SK-N-SH treated with all-trans-retinoic acid at 6 μM for 48 hours (cell line): ENCODE results near the gene FOXC1.

Source experiments
- ATAC-seq: fragments of 200-7000 bp; cut with Tn5 transposase; 3 replicates; pipeline ENCODE4 v1.9.1; 2020; ENCODE audit warnings: mild to moderate bottlenecking, moderate library complexity
- ARNTL ChIP-seq: fragments of 450-650 bp; formaldehyde crosslinking; IDR thresholded peaks from 2 replicates; pipeline ENCODE4 v1.5.0; 2020; ENCODE audit warnings: low read depth, mild to moderate bottlenecking, moderate library complexity, borderline replicate concordance
- BACH2 ChIP-seq: fragments of 250-450 bp; sonication (Bioruptor Pico); IDR thresholded peaks from 2 replicates; pipeline ENCODE4 v1.9.0; 2021; ENCODE audit warnings: mild to moderate bottlenecking, borderline replicate concordance
- CREB5 ChIP-seq: fragments of 250-450 bp; sonication (Bioruptor Pico); IDR thresholded peaks from 2 replicates; pipeline ENCODE4 v1.5.1; 2020; ENCODE audit warnings: low read depth, mild to moderate bottlenecking, moderate library complexity
- CSRNP3 ChIP-seq: fragments of 250-450 bp; sonication (Bioruptor Pico); IDR thresholded peaks from 2 replicates; pipeline ENCODE4 v1.5.1; 2021; ENCODE audit warnings: mild to moderate bottlenecking, moderate library complexity
- ESRRG ChIP-seq: fragments of 250-450 bp; sonication (Bioruptor Pico); IDR thresholded peaks from 2 replicates; pipeline ENCODE4 v1.6.1; 2021; ENCODE audit warnings: mild to moderate bottlenecking
- GLIS3 ChIP-seq: fragments of 250-450 bp; sonication (Bioruptor Pico); IDR thresholded peaks from 2 replicates; pipeline ENCODE4 v1.5.0; 2020; ENCODE audit warnings: mild to moderate bottlenecking, moderate library complexity
- PATZ1 ChIP-seq: fragments of 250-450 bp; sonication (Bioruptor Pico); IDR thresholded peaks from 2 replicates; pipeline ENCODE4 v1.8.0; 2020; ENCODE audit warnings: mild to moderate bottlenecking, moderate library complexity, borderline replicate concordance
- POU6F1 ChIP-seq: fragments of 250-450 bp; sonication (Bioruptor Pico); IDR thresholded peaks from 2 replicates; pipeline ENCODE4 v1.8.0; 2021; ENCODE audit warnings: low read depth, mild to moderate bottlenecking, moderate library complexity, borderline replicate concordance
- PPARA ChIP-seq: fragments of 250-450 bp; sonication (Bioruptor Pico); IDR thresholded peaks from 2 replicates; pipeline ENCODE4 v1.5.0; 2020; ENCODE audit warnings: mild to moderate bottlenecking, borderline replicate concordance
- RARB ChIP-seq: fragments of 250-450 bp; sonication (Bioruptor Pico); IDR thresholded peaks from 2 replicates; pipeline ENCODE4 v1.8.0; 2021; ENCODE audit warnings: mild to moderate bottlenecking, moderate library complexity
- TCF4 ChIP-seq: fragments of 250-450 bp; sonication (Bioruptor Pico); IDR thresholded peaks from 2 replicates; pipeline ENCODE4 v1.8.0; 2021; ENCODE audit warnings: mild to moderate bottlenecking, moderate library complexity, borderline replicate concordance
- TSHZ2 ChIP-seq: fragments of 250-450 bp; sonication (Bioruptor Pico); IDR thresholded peaks from 2 replicates; pipeline ENCODE4 v1.5.0; 2020; ENCODE audit warnings: mild to moderate bottlenecking, moderate library complexity
- ZC3H10 ChIP-seq: fragments of 250-450 bp; sonication (Bioruptor Pico); IDR thresholded peaks from 2 replicates; pipeline ENCODE4 v1.5.1; 2021; ENCODE audit warnings: mild to moderate bottlenecking, moderate library complexity
- ZNF565 ChIP-seq: fragments of 450-650 bp; formaldehyde crosslinking; conservative IDR thresholded peaks from 2 replicates; pipeline ENCODE4 v1.5.0; 2020; ENCODE audit warnings: low read depth, mild to moderate bottlenecking, moderate library complexity
- ZNF70 ChIP-seq: fragments of 450-650 bp; formaldehyde crosslinking; IDR thresholded peaks from 2 replicates; pipeline ENCODE4 v1.5.0; 2020; ENCODE audit warnings: mild to moderate bottlenecking, moderate library complexity
- ZNF8 ChIP-seq: fragments of 450-650 bp; formaldehyde crosslinking; IDR thresholded peaks from 2 replicates; pipeline ENCODE4 v1.5.0; 2020; ENCODE audit warnings: mild to moderate bottlenecking, moderate library complexity

FOXC1 gene

GRCh38 chr6:1577896-1578745, 31.6 kb upstream of the FOXC1 start:
- no peak for TF ChIP-seq PPARA (CRISPR knock-in tag)
- TF ChIP-seq POU6F1 (CRISPR knock-in tag): no peak
- no peak for TF ChIP-seq ARNTL (CRISPR knock-in tag)
- TF ChIP-seq ZC3H10 (CRISPR knock-in tag): no peak
- no peak for TF ChIP-seq CREB5 (CRISPR knock-in tag)
- no peak for TF ChIP-seq BACH2 (CRISPR knock-in tag)
- no peak for TF ChIP-seq ZNF70 (CRISPR knock-in tag)
- TF ChIP-seq RARB (CRISPR knock-in tag): no peak
- no peak for ATAC-seq

GRCh38 chr6:1579096-1579495, 30.6 kb upstream of the FOXC1 start:
- TF ChIP-seq TSHZ2 (no peak), TCF4 (CRISPR knock-in tag) (no peak), ZNF565 (CRISPR knock-in tag) (no peak), RARB (CRISPR knock-in tag) (no peak), CREB5 (CRISPR knock-in tag) (no peak), ZNF70 (CRISPR knock-in tag) (no peak)

GRCh38 chr6:1580109-1580508, 29.6 kb upstream of the FOXC1 start:
- no peak for ATAC-seq
- TF ChIP-seq TCF4 (CRISPR knock-in tag): no peak
- TF ChIP-seq CSRNP3: no peak
- no peak for TF ChIP-seq GLIS3 (CRISPR knock-in tag)
- TF ChIP-seq ESRRG (CRISPR knock-in tag): no peak
- TF ChIP-seq ZNF8 (CRISPR knock-in tag): no peak
- no peak for TF ChIP-seq ZC3H10 (CRISPR knock-in tag)
- no peak for TF ChIP-seq PATZ1 (CRISPR knock-in tag)
- TF ChIP-seq RARB (CRISPR knock-in tag): no peak
- no peak for TF ChIP-seq POU6F1 (CRISPR knock-in tag)

More at GRCh38 chr6:1579096-1579495, 30.6 kb upstream of the FOXC1 start:
- no peak for ATAC-seq
